ENCODE data around the gene PPFIA3.

- TF ChIP-seq CTCF (IDR thresholded peaks at IDR 0.05) (no peak), POLR2A (IDR thresholded peaks at IDR 0.05) (no peak)
These were observed 74.6 kb downstream of the PPFIA3 start for GRCh38 chr19:49193822-49194394.

Measured in body of pancreas (tissue), 4 donors.